ENCODE results near the gene TESK1.

DNA sequence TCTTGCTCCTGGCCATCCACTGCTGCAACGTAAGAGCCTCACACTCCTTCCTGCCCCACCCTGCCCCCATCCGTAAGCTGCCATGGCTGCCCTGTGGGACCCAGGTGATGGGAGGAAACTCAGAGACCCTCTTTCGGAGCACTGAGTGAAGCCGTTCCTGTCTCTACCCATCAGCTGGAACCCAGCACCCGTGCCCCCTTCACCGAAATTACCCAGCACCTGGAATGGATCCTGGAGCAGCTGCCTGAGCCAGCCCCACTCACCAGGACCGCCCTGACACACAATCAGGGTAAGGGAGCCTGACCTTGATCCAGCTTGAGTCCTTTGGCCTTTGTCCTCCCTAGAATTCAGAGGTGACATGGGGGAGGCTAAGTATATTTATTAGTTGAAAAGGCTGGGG is 3.2 kb downstream of the TESK1 start:
- TF ChIP-seq, protein P1, sequence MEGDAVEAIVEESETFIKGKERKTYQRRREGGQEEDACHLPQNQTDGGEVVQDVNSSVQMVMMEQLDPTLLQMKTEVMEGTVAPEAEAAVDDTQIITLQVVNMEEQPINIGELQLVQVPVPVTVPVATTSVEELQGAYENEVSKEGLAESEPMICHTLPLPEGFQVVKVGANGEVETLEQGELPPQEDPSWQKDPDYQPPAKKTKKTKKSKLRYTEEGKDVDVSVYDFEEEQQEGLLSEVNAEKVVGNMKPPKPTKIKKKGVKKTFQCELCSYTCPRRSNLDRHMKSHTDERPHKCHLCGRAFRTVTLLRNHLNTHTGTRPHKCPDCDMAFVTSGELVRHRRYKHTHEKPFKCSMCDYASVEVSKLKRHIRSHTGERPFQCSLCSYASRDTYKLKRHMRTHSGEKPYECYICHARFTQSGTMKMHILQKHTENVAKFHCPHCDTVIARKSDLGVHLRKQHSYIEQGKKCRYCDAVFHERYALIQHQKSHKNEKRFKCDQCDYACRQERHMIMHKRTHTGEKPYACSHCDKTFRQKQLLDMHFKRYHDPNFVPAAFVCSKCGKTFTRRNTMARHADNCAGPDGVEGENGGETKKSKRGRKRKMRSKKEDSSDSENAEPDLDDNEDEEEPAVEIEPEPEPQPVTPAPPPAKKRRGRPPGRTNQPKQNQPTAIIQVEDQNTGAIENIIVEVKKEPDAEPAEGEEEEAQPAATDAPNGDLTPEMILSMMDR (IDR thresholded peaks at IDR 0.05; ENCODE audit: low read length): no peak
- no peak for TF ChIP-seq EZH2 (IDR thresholded peaks at IDR 0.05; ENCODE audit: borderline replicate concordance, low read length)
